Epithelial cell of esophagus (primary cell): ENCODE results near the gene NOL3.

ENCODE experiments used
- DNase-seq: peaks from one replicate; pipeline ENCODE4 v3.0.0; 2010; ENCODE audit warnings: low read depth
- H3K4me3 ChIP-seq: 2 replicates; pipeline ENCODE4 v1.5.1; 2011; ENCODE audit warnings: mild to moderate bottlenecking, low read length, control low read depth
- CTCF ChIP-seq: IDR thresholded peaks from 2 replicates; pipeline ENCODE4 v1.5.1; 2011; ENCODE audit warnings: low read depth, mild to moderate bottlenecking, low read length, control low read depth, inconsistent platforms; ENCODE audit not compliant: insufficient read depth; ENCODE audit errors: missing control alignments

Gene NOL3

GRCh38 chr16:67162506-67163163, 7.7 kb upstream of the NOL3 start:
- no peak for TF ChIP-seq CTCF
- H3K4me3 ChIP-seq: no peak overlapping the region
- DNase-seq: no peak

GRCh38 chr16:67163164-67163998, 7.0 kb upstream of the NOL3 start:
- DNase-seq: peak; percentile 73
- H3K4me3 ChIP-seq: peak overlapping the region; percentile 37
- no peak for TF ChIP-seq CTCF

- no peak for TF ChIP-seq CTCF
- no peak for DNase-seq
- peak overlapping the region; percentile 37 for H3K4me3 ChIP-seq
These were observed 6.3 kb upstream of the NOL3 start for GRCh38 chr16:67163999-67164558.

GRCh38 chr16:67164599-67165061, 5.7 kb upstream of the NOL3 start, which contains the start of gene HSF4:
HSF4 (plus strand) TSS chr16:67164745; CDS start chr16:67164812, 67 bp downstream.
- H3K4me3 ChIP-seq: peak within 1 kb of the TSS; percentile 37
- TF ChIP-seq CTCF: no peak
- no peak for DNase-seq

- no peak for DNase-seq
- TF ChIP-seq CTCF: no peak
- H3K4me3 ChIP-seq: no peak overlapping the region
These were observed 4.9 kb upstream of the NOL3 start for GRCh38 chr16:67165121-67166078.

GRCh38 chr16:67166110-67166547, 4.2 kb upstream of the NOL3 start:
- TF ChIP-seq CTCF: no peak
- no peak overlapping the region for H3K4me3 ChIP-seq
- DNase-seq: no peak
